C4-2B (cell line): ENCODE results near the gene BTNL9.

Source experiments
- H3K27ac ChIP-seq: fragments of 450-650 bp; 2 replicates; pipeline ENCODE4 v1.5.1; 2017
- CTCF ChIP-seq: fragments of 450-650 bp; conservative IDR thresholded peaks from 2 replicates; pipeline ENCODE4 v1.5.1; 2017; ENCODE audit warnings: mild to moderate bottlenecking
- ZFX ChIP-seq: fragments of 450-650 bp; IDR thresholded peaks from 2 replicates; pipeline ENCODE4 v1.6.1; 2017

Gene BTNL9

GRCh38 chr5:181058321-181058720 lies 18.3 kb downstream of the BTNL9 start:
- TF ChIP-seq ZFX (no peak), CTCF (no peak)
- no peak overlapping the region for H3K27ac ChIP-seq

GRCh38 chr5:181058786-181059296 lies 18.8 kb downstream of the BTNL9 start:
- no peak for TF ChIP-seq CTCF
- TF ChIP-seq ZFX: no peak
- no peak overlapping the region for H3K27ac ChIP-seq

GRCh38 chr5:181059297-181060230 lies 19.5 kb downstream of the BTNL9 start:
- H3K27ac ChIP-seq: no peak overlapping the region
- no peak for TF ChIP-seq CTCF
- TF ChIP-seq ZFX: no peak

- H3K27ac ChIP-seq: no peak overlapping the region
- TF ChIP-seq CTCF (no peak), ZFX (no peak)
These were observed 20.1 kb downstream of the BTNL9 start for GRCh38 chr5:181060231-181060590.

- H3K27ac ChIP-seq: no peak overlapping the region
- no peak for TF ChIP-seq CTCF
- TF ChIP-seq ZFX: no peak
These were observed 20.9 kb downstream of the BTNL9 start for GRCh38 chr5:181060924-181061323.

- H3K27ac ChIP-seq: no peak overlapping the region
- TF ChIP-seq ZFX: no peak
- no peak for TF ChIP-seq CTCF
These were observed 21.6 kb downstream of the BTNL9 start for GRCh38 chr5:181061645-181062044.

GRCh38 chr5:181062631-181063030 lies 22.6 kb downstream of the BTNL9 start:
- TF ChIP-seq CTCF (no peak), ZFX (no peak)
- no peak overlapping the region for H3K27ac ChIP-seq
